Measurements from ENCODE around the gene RXRA. TPM values are rescaled to one million over a fixed set of nuclear protein-coding genes. Genes with fewer than 3 reads are reported as not detected.

RXRA gene
- total and polyA plus RNA-seq, 2 of the 13 experiments (the other 11 are each of a cell fraction or from before 2014, with no cell fraction given) = 18.9 to 29.2 TPM

- TF ChIP-seq SIX1 (CRISPR knock-in tag; IDR thresholded peaks at IDR 0.05; ENCODE audit: borderline replicate concordance) = peak; percentile 97
- TF ChIP-seq, protein P1, sequence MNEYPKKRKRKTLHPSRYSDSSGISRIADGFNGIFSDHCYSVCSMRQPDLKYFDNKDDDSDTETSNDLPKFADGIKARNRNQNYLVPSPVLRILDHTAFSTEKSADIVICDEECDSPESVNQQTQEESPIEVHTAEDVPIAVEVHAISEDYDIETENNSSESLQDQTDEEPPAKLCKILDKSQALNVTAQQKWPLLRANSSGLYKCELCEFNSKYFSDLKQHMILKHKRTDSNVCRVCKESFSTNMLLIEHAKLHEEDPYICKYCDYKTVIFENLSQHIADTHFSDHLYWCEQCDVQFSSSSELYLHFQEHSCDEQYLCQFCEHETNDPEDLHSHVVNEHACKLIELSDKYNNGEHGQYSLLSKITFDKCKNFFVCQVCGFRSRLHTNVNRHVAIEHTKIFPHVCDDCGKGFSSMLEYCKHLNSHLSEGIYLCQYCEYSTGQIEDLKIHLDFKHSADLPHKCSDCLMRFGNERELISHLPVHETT (CRISPR knock-in tag; conservative IDR thresholded peaks at IDR 0.05) = no peak
- TF ChIP-seq FLYWCH1 (CRISPR knock-in tag; IDR thresholded peaks at IDR 0.05) = 0 out of 2 replicates have a peak, but pooled peaks have one; percentile 53
- TF ChIP-seq, protein P2, sequence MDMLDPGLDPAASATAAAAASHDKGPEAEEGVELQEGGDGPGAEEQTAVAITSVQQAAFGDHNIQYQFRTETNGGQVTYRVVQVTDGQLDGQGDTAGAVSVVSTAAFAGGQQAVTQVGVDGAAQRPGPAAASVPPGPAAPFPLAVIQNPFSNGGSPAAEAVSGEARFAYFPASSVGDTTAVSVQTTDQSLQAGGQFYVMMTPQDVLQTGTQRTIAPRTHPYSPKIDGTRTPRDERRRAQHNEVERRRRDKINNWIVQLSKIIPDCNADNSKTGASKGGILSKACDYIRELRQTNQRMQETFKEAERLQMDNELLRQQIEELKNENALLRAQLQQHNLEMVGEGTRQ (IDR thresholded peaks at IDR 0.05; ENCODE audit: low read depth, low read length) = 0 out of 2 replicates have a peak, but pooled peaks have one; percentile 7
- TF ChIP-seq, protein P2 (CRISPR knock-in tag; IDR thresholded peaks at IDR 0.05; ENCODE audit: borderline replicate concordance) = no peak
- TF ChIP-seq ZBTB39 (CRISPR knock-in tag; IDR thresholded peaks at IDR 0.05) = no peak
- TF ChIP-seq ZNF570 (CRISPR knock-in tag; IDR thresholded peaks at IDR 0.05; ENCODE audit: borderline replicate concordance) = no peak
- TF ChIP-seq, protein P3, sequence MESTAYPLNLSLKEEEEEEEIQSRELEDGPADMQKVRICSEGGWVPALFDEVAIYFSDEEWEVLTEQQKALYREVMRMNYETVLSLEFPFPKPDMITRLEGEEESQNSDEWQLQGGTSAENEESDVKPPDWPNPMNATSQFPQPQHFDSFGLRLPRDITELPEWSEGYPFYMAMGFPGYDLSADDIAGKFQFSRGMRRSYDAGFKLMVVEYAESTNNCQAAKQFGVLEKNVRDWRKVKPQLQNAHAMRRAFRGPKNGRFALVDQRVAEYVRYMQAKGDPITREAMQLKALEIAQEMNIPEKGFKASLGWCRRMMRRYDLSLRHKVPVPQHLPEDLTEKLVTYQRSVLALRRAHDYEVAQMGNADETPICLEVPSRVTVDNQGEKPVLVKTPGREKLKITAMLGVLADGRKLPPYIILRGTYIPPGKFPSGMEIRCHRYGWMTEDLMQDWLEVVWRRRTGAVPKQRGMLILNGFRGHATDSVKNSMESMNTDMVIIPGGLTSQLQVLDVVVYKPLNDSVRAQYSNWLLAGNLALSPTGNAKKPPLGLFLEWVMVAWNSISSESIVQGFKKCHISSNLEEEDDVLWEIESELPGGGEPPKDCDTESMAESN (CRISPR knock-in tag; conservative IDR thresholded peaks at IDR 0.05) = 0 out of 2 replicates have a peak, but pooled peaks have one; percentile 54
- TF ChIP-seq FOXP1 (IDR thresholded peaks at IDR 0.05) = no peak
- no peak for TF ChIP-seq FOXP1 (CRISPR knock-in tag; IDR thresholded peaks at IDR 0.05)
- no peak for TF ChIP-seq CBFB (CRISPR knock-in tag; IDR thresholded peaks at IDR 0.05)
- no peak for TF ChIP-seq MED8 (CRISPR knock-in tag; IDR thresholded peaks at IDR 0.05; ENCODE audit: insufficient replicate concordance)
- no peak for TF ChIP-seq EZH2 (conservative IDR thresholded peaks at IDR 0.05; ENCODE audit: low read depth, low read length)
- TF ChIP-seq ZNF510 (CRISPR knock-in tag; IDR thresholded peaks at IDR 0.05; ENCODE audit: low read depth) = no peak
- TF ChIP-seq, protein P4, sequence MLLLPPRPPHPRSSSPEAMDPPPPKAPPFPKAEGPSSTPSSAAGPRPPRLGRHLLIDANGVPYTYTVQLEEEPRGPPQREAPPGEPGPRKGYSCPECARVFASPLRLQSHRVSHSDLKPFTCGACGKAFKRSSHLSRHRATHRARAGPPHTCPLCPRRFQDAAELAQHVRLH (CRISPR knock-in tag; IDR thresholded peaks at IDR 0.05; ENCODE audit: borderline replicate concordance, low read depth) = no peak
- TF ChIP-seq ZSCAN12 (CRISPR knock-in tag; IDR thresholded peaks at IDR 0.05) = no peak
- no peak for TF ChIP-seq CBX2 (IDR thresholded peaks at IDR 0.05; ENCODE audit: low read depth, low read length)
- no peak for TF ChIP-seq CBX2 (CRISPR knock-in tag; IDR thresholded peaks at IDR 0.05; ENCODE audit: low read depth)
Measured at GRCh38 chr9:134369416-134370212, 43.4 kb downstream of the RXRA start (continued).
